ENCODE results near the gene LEMD1. TPM values are rescaled to one million over a fixed set of nuclear protein-coding genes. Genes with fewer than 3 reads are reported as not detected.
"Not testable (repeated sequence)": the region's sequence is repeated elsewhere in the genome, so short reads cannot be mapped to it uniquely, and the experiment has no call there.

The LEMD1 gene
- total RNA-seq, 2 donors from 2014 or later, result not detected

GRCh38 chr1:205404484-205404883 is 17.4 kb downstream of the LEMD1 start:
- H3K36me3 Mint-ChIP-seq (ENCODE audit: low read depth); H3K27me3 Mint-ChIP-seq; H3K4me1 Mint-ChIP-seq; ATAC-seq; H3K9me3 ChIP-seq (ENCODE audit: control insufficient read depth, low read length, poor library complexity, severe bottlenecking); DNase-seq; H3K4me3 Mint-ChIP-seq; H3K27ac Mint-ChIP-seq: not testable (repeated sequence)

DNA sequence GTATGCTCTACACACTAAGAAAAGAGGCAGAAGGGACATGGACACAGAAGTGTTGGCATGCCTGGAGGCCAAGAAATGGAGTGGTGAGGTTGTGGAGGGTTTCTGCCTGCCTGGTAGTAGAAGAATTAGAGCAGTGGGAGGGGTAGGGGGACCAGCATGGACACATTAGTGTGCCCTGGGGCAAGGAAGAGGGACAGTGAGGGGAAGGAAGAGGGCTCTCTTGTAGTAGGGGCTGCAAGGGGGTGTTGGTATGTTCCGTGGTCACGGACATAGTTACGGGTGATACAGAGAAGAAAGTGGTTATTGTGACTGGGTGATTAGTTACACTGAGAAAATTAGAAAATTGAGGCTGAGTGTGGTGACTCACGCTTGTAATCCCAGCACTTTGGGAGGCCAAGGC is 23.3 kb downstream of the LEMD1 start:
- Mint-ChIP-seq H3K27me3 (peaks cover 5% of the 10 kb centered on the region), H3K4me3 (no peak overlapping the region)
- ATAC-seq, result no peak

GRCh38 chr1:205396967-205397616 is 24.8 kb downstream of the LEMD1 start:
- Mint-ChIP-seq H3K4me1 (peaks cover 6% of the 10 kb centered on the region), H3K36me3 (ENCODE audit: low read depth) (no peaks in the 10 kb centered on the region), H3K27ac (no peak overlapping the region), H3K4me3 (no peak overlapping the region), H3K27me3 (peaks cover 16% of the 10 kb centered on the region)
- peak; percentile 54 for ATAC-seq
- no peaks in the 10 kb centered on the region for H3K9me3 ChIP-seq (ENCODE audit: control insufficient read depth, low read length, poor library complexity, severe bottlenecking)
- DNase-seq, result no peak

More for the DNA sequence above, 23.3 kb downstream of the LEMD1 start:
- H3K27ac Mint-ChIP-seq, result peak overlapping the region; percentile 82
- peaks cover 6% of the 10 kb centered on the region for H3K4me1 Mint-ChIP-seq
- no peak for DNase-seq
- peaks cover 2% of the 10 kb centered on the region for H3K36me3 Mint-ChIP-seq (ENCODE audit: low read depth)
- no peaks in the 10 kb centered on the region for H3K9me3 ChIP-seq (ENCODE audit: control insufficient read depth, low read length, poor library complexity, severe bottlenecking)

GRCh38 chr1:205395616-205396015 is 26.2 kb downstream of the LEMD1 start:
- Mint-ChIP-seq H3K27me3 (peaks cover 28% of the 10 kb centered on the region), H3K27ac (no peak overlapping the region), H3K4me3 (no peak overlapping the region), H3K36me3 (ENCODE audit: low read depth) (no peaks in the 10 kb centered on the region), H3K4me1 (peaks cover 6% of the 10 kb centered on the region)
- DNase-seq (no peak), ATAC-seq (no peak)
- no peaks in the 10 kb centered on the region for H3K9me3 ChIP-seq (ENCODE audit: control insufficient read depth, low read length, poor library complexity, severe bottlenecking)

DNA sequence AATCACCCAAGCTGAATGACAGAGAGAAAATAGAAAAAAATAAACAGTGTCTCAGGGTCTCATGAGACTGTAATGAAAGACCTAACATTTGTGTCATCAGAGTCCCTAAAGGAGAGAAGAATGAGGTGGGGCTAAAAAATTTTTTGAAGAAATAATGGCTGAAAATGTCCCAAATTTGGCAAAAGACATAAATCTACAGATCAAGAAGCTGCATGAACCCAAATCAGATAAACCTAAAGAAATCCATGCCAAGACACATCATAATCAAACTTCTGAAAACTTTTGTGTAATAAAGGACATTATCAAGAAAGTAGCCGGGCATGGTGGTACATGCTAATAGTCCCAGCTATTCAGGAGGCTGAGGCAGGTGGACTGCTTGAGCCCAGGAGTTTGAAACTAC is 29.2 kb downstream of the LEMD1 start:
- Mint-ChIP-seq H3K4me3 (no peak overlapping the region), H3K36me3 (ENCODE audit: low read depth) (no peaks in the 10 kb centered on the region)
- ATAC-seq, result no peak

GRCh38 chr1:205391386-205391785 is 30.5 kb downstream of the LEMD1 start:
- no peaks in the 10 kb centered on the region for H3K36me3 Mint-ChIP-seq (ENCODE audit: low read depth)
- H3K27me3 Mint-ChIP-seq, result peaks cover 46% of the 10 kb centered on the region

More for the DNA sequence above, 29.2 kb downstream of the LEMD1 start:
- Mint-ChIP-seq H3K4me1 (no peaks in the 10 kb centered on the region), H3K27me3 (peaks cover 45% of the 10 kb centered on the region), H3K27ac (no peak overlapping the region)
- no peaks in the 10 kb centered on the region for H3K9me3 ChIP-seq (ENCODE audit: control insufficient read depth, low read length, poor library complexity, severe bottlenecking)
- no peak for DNase-seq

DNA sequence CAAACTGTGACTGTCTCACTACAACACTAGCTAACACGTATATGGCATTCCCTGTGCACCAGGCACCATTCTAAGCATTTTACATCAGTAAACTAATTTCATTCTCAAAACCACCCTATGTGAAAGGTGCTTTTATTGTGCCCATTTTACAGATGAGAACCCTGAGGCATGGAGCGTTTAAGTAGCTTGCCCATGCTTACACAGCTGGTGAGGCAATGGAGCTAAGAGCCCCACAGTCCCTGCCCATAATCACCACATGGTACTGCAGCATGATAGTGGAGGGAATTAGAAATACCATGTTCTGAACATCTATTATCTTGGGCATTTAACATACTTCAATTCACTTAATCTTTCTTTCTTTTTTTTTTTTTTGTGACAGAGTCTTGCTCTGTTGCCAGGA is 34.0 kb downstream of the LEMD1 start:
- Mint-ChIP-seq H3K27me3 (peaks cover 36% of the 10 kb centered on the region), H3K4me3 (no peak overlapping the region), H3K27ac (no peak overlapping the region), H3K36me3 (ENCODE audit: low read depth) (no peaks in the 10 kb centered on the region), H3K4me1 (no peaks in the 10 kb centered on the region)
- no peaks in the 10 kb centered on the region for H3K9me3 ChIP-seq (ENCODE audit: control insufficient read depth, low read length, poor library complexity, severe bottlenecking)
- no peak for DNase-seq
- no peak for ATAC-seq

More at GRCh38 chr1:205391386-205391785, 30.5 kb downstream of the LEMD1 start:
- no peak for ATAC-seq
- Mint-ChIP-seq H3K4me3 (no peak overlapping the region), H3K27ac (no peak overlapping the region), H3K4me1 (no peaks in the 10 kb centered on the region)
- no peaks in the 10 kb centered on the region for H3K9me3 ChIP-seq (ENCODE audit: control insufficient read depth, low read length, poor library complexity, severe bottlenecking)
- DNase-seq, result no peak

- H3K9me3 ChIP-seq (ENCODE audit: control insufficient read depth, low read length, poor library complexity, severe bottlenecking); DNase-seq; ATAC-seq; H3K4me1 Mint-ChIP-seq; H3K36me3 Mint-ChIP-seq (ENCODE audit: low read depth); H3K4me3 Mint-ChIP-seq; H3K27ac Mint-ChIP-seq: not testable (repeated sequence)
- H3K27me3 Mint-ChIP-seq, result peaks cover 20% of the 10 kb centered on the region
Measured at GRCh38 chr1:205382990-205383389, 38.9 kb downstream of the LEMD1 start.

- H3K4me1 Mint-ChIP-seq, result no peaks in the 10 kb centered on the region
- no peak for DNase-seq
- ATAC-seq, result no peak
- no peak overlapping the region for H3K4me3 Mint-ChIP-seq
- peaks cover 15% of the 10 kb centered on the region for H3K27me3 Mint-ChIP-seq
- no peaks in the 10 kb centered on the region for H3K9me3 ChIP-seq (ENCODE audit: control insufficient read depth, low read length, poor library complexity, severe bottlenecking)
- H3K27ac Mint-ChIP-seq, result no peak overlapping the region
- no peaks in the 10 kb centered on the region for H3K36me3 Mint-ChIP-seq (ENCODE audit: low read depth)
Measured at GRCh38 chr1:205382561-205382960, 39.3 kb downstream of the LEMD1 start.

DNA sequence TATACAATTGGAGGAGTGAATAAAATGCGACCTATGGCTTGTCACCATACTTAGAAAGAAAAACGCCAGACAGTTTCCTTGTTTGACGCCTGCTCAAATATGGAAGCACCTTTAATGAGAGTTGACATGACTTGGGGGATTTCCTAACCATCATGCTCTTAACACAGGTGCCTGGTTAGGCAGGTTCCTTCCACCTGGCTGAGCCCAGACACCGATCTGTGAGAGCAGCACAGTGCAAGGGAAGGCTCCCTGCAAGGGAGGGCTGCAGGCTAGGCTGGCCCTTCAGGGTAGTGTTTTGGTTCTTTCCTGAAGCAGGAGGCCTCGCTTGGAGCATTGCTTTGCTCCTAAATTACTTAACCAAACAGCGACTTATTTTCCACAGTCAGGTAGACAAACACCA is 40.6 kb downstream of the LEMD1 start:
- no peak overlapping the region for H3K27ac Mint-ChIP-seq
- H3K4me3 Mint-ChIP-seq, result no peak overlapping the region
- H3K36me3 Mint-ChIP-seq (ENCODE audit: low read depth), result peaks cover under 1% of the 10 kb centered on the region
- DNase-seq (no peak), ATAC-seq (no peak)
- H3K4me1 Mint-ChIP-seq, result peaks cover 5% of the 10 kb centered on the region
- peaks cover 15% of the 10 kb centered on the region for H3K27me3 Mint-ChIP-seq
- H3K9me3 ChIP-seq (ENCODE audit: control insufficient read depth, low read length, poor library complexity, severe bottlenecking), result no peaks in the 10 kb centered on the region

GRCh38 chr1:205380882-205381281 is 41.0 kb downstream of the LEMD1 start:
- DNase-seq, result no peak

DNA sequence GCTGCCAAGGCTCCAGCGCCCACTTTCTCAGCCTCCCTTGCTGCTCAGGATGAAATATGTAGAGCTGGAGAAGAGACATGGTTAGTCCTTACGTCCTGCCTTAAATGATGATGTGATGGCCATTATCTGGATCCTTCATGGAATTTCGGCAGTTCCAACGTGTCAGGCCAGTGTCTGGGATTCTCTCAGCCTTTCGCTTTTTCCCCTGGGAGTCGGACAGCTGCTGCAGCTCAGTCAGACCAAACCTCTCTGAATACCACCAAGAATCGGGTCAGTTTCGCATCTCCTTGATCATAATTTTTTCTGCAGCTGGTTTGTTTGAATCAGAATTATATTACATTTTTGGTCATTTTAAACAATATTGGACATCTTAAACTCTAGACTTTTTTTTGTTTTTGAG is 42.8 kb downstream of the LEMD1 start:
- Mint-ChIP-seq H3K36me3 (ENCODE audit: low read depth) (peaks cover 2% of the 10 kb centered on the region), H3K4me3 (no peak overlapping the region), H3K27me3 (peaks cover 21% of the 10 kb centered on the region), H3K4me1 (peaks cover 19% of the 10 kb centered on the region), H3K27ac (no peak overlapping the region)
- H3K9me3 ChIP-seq (ENCODE audit: control insufficient read depth, low read length, poor library complexity, severe bottlenecking), result no peaks in the 10 kb centered on the region
- no peak for DNase-seq
- no peak for ATAC-seq

More at GRCh38 chr1:205380882-205381281, 41.0 kb downstream of the LEMD1 start:
- no peaks in the 10 kb centered on the region for H3K9me3 ChIP-seq (ENCODE audit: control insufficient read depth, low read length, poor library complexity, severe bottlenecking)
- peaks cover 18% of the 10 kb centered on the region for H3K27me3 Mint-ChIP-seq
- H3K4me3 Mint-ChIP-seq, result no peak overlapping the region
- H3K36me3 Mint-ChIP-seq (ENCODE audit: low read depth), result peaks cover 2% of the 10 kb centered on the region
- no peak overlapping the region for H3K27ac Mint-ChIP-seq
- H3K4me1 Mint-ChIP-seq, result peaks cover 9% of the 10 kb centered on the region
- ATAC-seq, result no peak

DNA sequence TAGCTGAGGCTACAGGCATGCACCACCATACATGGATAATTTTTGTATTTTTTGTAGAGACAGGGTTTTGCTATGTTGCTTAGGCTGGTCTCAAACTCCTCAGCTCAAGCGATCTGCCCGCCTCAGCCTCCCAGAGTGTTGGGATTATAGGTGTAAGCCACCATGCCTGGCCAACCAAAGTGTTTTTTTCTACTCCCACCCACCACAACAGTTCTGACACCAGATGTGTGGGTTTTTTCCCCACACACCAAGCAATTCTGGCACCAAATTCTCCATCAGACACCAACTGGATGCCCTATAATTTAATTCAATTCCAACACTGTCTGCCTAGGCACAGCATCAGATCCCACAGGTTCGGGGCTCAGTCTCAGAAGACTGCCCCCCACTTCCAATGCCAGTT is 44.5 kb downstream of the LEMD1 start:
- peaks cover 21% of the 10 kb centered on the region for H3K27me3 Mint-ChIP-seq

GRCh38 chr1:205376739-205377138 is 45.1 kb downstream of the LEMD1 start:
- no peak overlapping the region for H3K4me3 Mint-ChIP-seq
- peaks cover 2% of the 10 kb centered on the region for H3K36me3 Mint-ChIP-seq (ENCODE audit: low read depth)
- H3K27me3 Mint-ChIP-seq, result peaks cover 21% of the 10 kb centered on the region

More for the DNA sequence above, 44.5 kb downstream of the LEMD1 start:
- Mint-ChIP-seq H3K4me1 (peaks cover 31% of the 10 kb centered on the region), H3K27ac (no peak overlapping the region), H3K4me3 (no peak overlapping the region), H3K36me3 (ENCODE audit: low read depth) (peaks cover 2% of the 10 kb centered on the region)
- ATAC-seq, result no peak
- H3K9me3 ChIP-seq (ENCODE audit: control insufficient read depth, low read length, poor library complexity, severe bottlenecking), result no peaks in the 10 kb centered on the region
- DNase-seq, result no peak

More at GRCh38 chr1:205376739-205377138, 45.1 kb downstream of the LEMD1 start:
- no peak for DNase-seq
- no peaks in the 10 kb centered on the region for H3K9me3 ChIP-seq (ENCODE audit: control insufficient read depth, low read length, poor library complexity, severe bottlenecking)
- H3K4me1 Mint-ChIP-seq, result peaks cover 31% of the 10 kb centered on the region
- H3K27ac Mint-ChIP-seq, result no peak overlapping the region
- no peak for ATAC-seq
